Measurements from ENCODE around the gene MYOZ3.

MYOZ3 gene

GRCh38 chr5:150658121-150658520 is 2.9 kb upstream of the MYOZ3 start:
- Histone ChIP-seq H3K4me1 (ENCODE audit: control insufficient read depth in 2 of 2, insufficient read depth in 2 of 2, low read length in 2 of 2) (peaks cover 12 to 14% of the 10 kb centered on the region in 2 donors), H3K4me3 (ENCODE audit: low read length in 2 of 2) (no peak overlapping the region), H3K9me3 (ENCODE audit: control insufficient read depth in 2 of 2, low read length in 2 of 2) (no peaks in the 10 kb centered on the region), H3K9ac (ENCODE audit: low read depth in 1 of 2, low read length in 2 of 2) (no peak overlapping the region), H3K36me3 (ENCODE audit: control insufficient read depth in 2 of 2, insufficient read depth in 2 of 2, low read length in 2 of 2) (no peaks in the 10 kb centered on the region), H3K27ac (ENCODE audit: low read depth in 2 of 2, low read length in 2 of 2) (no peak overlapping the region), H3K27me3 (ENCODE audit: control insufficient read depth in 2 of 2, insufficient read depth in 2 of 2, low read length in 2 of 2) (no peaks in the 10 kb centered on the region)

- Histone ChIP-seq H3K36me3 (ENCODE audit: control insufficient read depth in 2 of 2, insufficient read depth in 2 of 2, low read length in 2 of 2) (no peaks in the 10 kb centered on the region), H3K4me1 (ENCODE audit: control insufficient read depth in 2 of 2, insufficient read depth in 2 of 2, low read length in 2 of 2) (peaks cover 10 to 12% of the 10 kb centered on the region in 2 donors), H3K9me3 (ENCODE audit: control insufficient read depth in 2 of 2, low read length in 2 of 2) (no peaks in the 10 kb centered on the region), H3K27me3 (ENCODE audit: control insufficient read depth in 2 of 2, insufficient read depth in 2 of 2, low read length in 2 of 2) (no peaks in the 10 kb centered on the region), H3K9ac (ENCODE audit: low read depth in 1 of 2, low read length in 2 of 2) (no peak overlapping the region), H3K4me3 (ENCODE audit: low read length in 2 of 2) (no peak overlapping the region), H3K27ac (ENCODE audit: low read depth in 2 of 2, low read length in 2 of 2) (no peak overlapping the region)
Measured at GRCh38 chr5:150658699-150659265, 2.3 kb upstream of the MYOZ3 start.

GRCh38 chr5:150659360-150660107 is 1.5 kb upstream of the MYOZ3 start:
- Histone ChIP-seq H3K27me3 (ENCODE audit: control insufficient read depth in 2 of 2, insufficient read depth in 2 of 2, low read length in 2 of 2) (no peaks in the 10 kb centered on the region), H3K27ac (ENCODE audit: low read depth in 2 of 2, low read length in 2 of 2) (no peak overlapping the region), H3K9ac (ENCODE audit: low read depth in 1 of 2, low read length in 2 of 2) (no peak overlapping the region)

GRCh38 chr5:150660108-150660831 is 781 bp upstream of the MYOZ3 start:
- Histone ChIP-seq H3K27ac (ENCODE audit: low read depth in 2 of 2, low read length in 2 of 2) (no peak overlapping the region), H3K9me3 (ENCODE audit: control insufficient read depth in 2 of 2, low read length in 2 of 2) (no peaks in the 10 kb centered on the region), H3K4me1 (ENCODE audit: control insufficient read depth in 2 of 2, insufficient read depth in 2 of 2, low read length in 2 of 2) (peaks cover 10 to 12% of the 10 kb centered on the region in 2 donors), H3K9ac (ENCODE audit: low read depth in 1 of 2, low read length in 2 of 2) (no peak overlapping the region), H3K27me3 (ENCODE audit: control insufficient read depth in 2 of 2, insufficient read depth in 2 of 2, low read length in 2 of 2) (peaks cover 3 to 4% of the 10 kb centered on the region in 2 donors), H3K36me3 (ENCODE audit: control insufficient read depth in 2 of 2, insufficient read depth in 2 of 2, low read length in 2 of 2) (no peaks in the 10 kb centered on the region), H3K4me3 (ENCODE audit: low read length in 2 of 2) (no peak overlapping the region)

More at GRCh38 chr5:150659360-150660107, 1.5 kb upstream of the MYOZ3 start:
- no peak overlapping the region for H3K4me3 ChIP-seq (ENCODE audit: low read length in 2 of 2)
- H3K9me3 ChIP-seq (ENCODE audit: control insufficient read depth in 2 of 2, low read length in 2 of 2), result no peaks in the 10 kb centered on the region
- no peaks in the 10 kb centered on the region for H3K36me3 ChIP-seq (ENCODE audit: control insufficient read depth in 2 of 2, insufficient read depth in 2 of 2, low read length in 2 of 2)
- H3K4me1 ChIP-seq (ENCODE audit: control insufficient read depth in 2 of 2, insufficient read depth in 2 of 2, low read length in 2 of 2), result peaks cover 10 to 12% of the 10 kb centered on the region in 2 donors

- Histone ChIP-seq H3K4me3 (ENCODE audit: low read length in 2 of 2) (no peak overlapping the region), H3K9ac (ENCODE audit: low read depth in 1 of 2, low read length in 2 of 2) (no peak overlapping the region), H3K27me3 (ENCODE audit: control insufficient read depth in 2 of 2, insufficient read depth in 2 of 2, low read length in 2 of 2) (peaks cover 4 to 6% of the 10 kb centered on the region in 2 donors), H3K4me1 (ENCODE audit: control insufficient read depth in 2 of 2, insufficient read depth in 2 of 2, low read length in 2 of 2) (peaks cover 3 to 7% of the 10 kb centered on the region in 2 donors), H3K27ac (ENCODE audit: low read depth in 2 of 2, low read length in 2 of 2) (no peak overlapping the region), H3K9me3 (ENCODE audit: control insufficient read depth in 2 of 2, low read length in 2 of 2) (no peaks in the 10 kb centered on the region), H3K36me3 (ENCODE audit: control insufficient read depth in 2 of 2, insufficient read depth in 2 of 2, low read length in 2 of 2) (no peaks in the 10 kb centered on the region)
Measured at GRCh38 chr5:150661821-150662596, 958 bp downstream of the MYOZ3 start.

GRCh38 chr5:150662731-150663516 is 1.9 kb downstream of the MYOZ3 start:
- Histone ChIP-seq H3K27ac (ENCODE audit: low read depth in 2 of 2, low read length in 2 of 2) (no peak overlapping the region), H3K4me3 (ENCODE audit: low read length in 2 of 2) (no peak overlapping the region), H3K27me3 (ENCODE audit: control insufficient read depth in 2 of 2, insufficient read depth in 2 of 2, low read length in 2 of 2) (peaks cover 4 to 8% of the 10 kb centered on the region in 2 donors), H3K9ac (ENCODE audit: low read depth in 1 of 2, low read length in 2 of 2) (no peak overlapping the region), H3K9me3 (ENCODE audit: control insufficient read depth in 2 of 2, low read length in 2 of 2) (no peaks in the 10 kb centered on the region), H3K36me3 (ENCODE audit: control insufficient read depth in 2 of 2, insufficient read depth in 2 of 2, low read length in 2 of 2) (no peaks in the 10 kb centered on the region), H3K4me1 (ENCODE audit: control insufficient read depth in 2 of 2, insufficient read depth in 2 of 2, low read length in 2 of 2) (no peaks in the 10 kb centered on the region)

- Histone ChIP-seq H3K36me3 (ENCODE audit: control insufficient read depth in 2 of 2, insufficient read depth in 2 of 2, low read length in 2 of 2) (no peaks in the 10 kb centered on the region), H3K9ac (ENCODE audit: low read depth in 1 of 2, low read length in 2 of 2) (no peak overlapping the region), H3K9me3 (ENCODE audit: control insufficient read depth in 2 of 2, low read length in 2 of 2) (no peaks in the 10 kb centered on the region), H3K4me1 (ENCODE audit: control insufficient read depth in 2 of 2, insufficient read depth in 2 of 2, low read length in 2 of 2) (no peaks in the 10 kb centered on the region), H3K27me3 (ENCODE audit: control insufficient read depth in 2 of 2, insufficient read depth in 2 of 2, low read length in 2 of 2) (peaks cover 4 to 8% of the 10 kb centered on the region in 2 donors), H3K27ac (ENCODE audit: low read depth in 2 of 2, low read length in 2 of 2) (no peak overlapping the region), H3K4me3 (ENCODE audit: low read length in 2 of 2) (no peak overlapping the region)
Measured at GRCh38 chr5:150663936-150664335, 2.9 kb downstream of the MYOZ3 start.

- Histone ChIP-seq H3K27me3 (ENCODE audit: control insufficient read depth in 2 of 2, insufficient read depth in 2 of 2, low read length in 2 of 2) (peaks cover 4 to 8% of the 10 kb centered on the region in 2 donors), H3K9me3 (ENCODE audit: control insufficient read depth in 2 of 2, low read length in 2 of 2) (no peaks in the 10 kb centered on the region), H3K4me1 (ENCODE audit: control insufficient read depth in 2 of 2, insufficient read depth in 2 of 2, low read length in 2 of 2) (no peaks in the 10 kb centered on the region), H3K4me3 (ENCODE audit: low read length in 2 of 2) (no peak overlapping the region), H3K27ac (ENCODE audit: low read depth in 2 of 2, low read length in 2 of 2) (no peak overlapping the region), H3K36me3 (ENCODE audit: control insufficient read depth in 2 of 2, insufficient read depth in 2 of 2, low read length in 2 of 2) (no peaks in the 10 kb centered on the region), H3K9ac (ENCODE audit: low read depth in 1 of 2, low read length in 2 of 2) (no peak overlapping the region)
Measured at GRCh38 chr5:150665044-150665443, 4.0 kb downstream of the MYOZ3 start.

- H3K27me3 ChIP-seq (ENCODE audit: control insufficient read depth in 2 of 2, insufficient read depth in 2 of 2, low read length in 2 of 2), result peaks cover 14 to 17% of the 10 kb centered on the region in 2 donors
- no peaks in the 10 kb centered on the region for H3K9me3 ChIP-seq (ENCODE audit: control insufficient read depth in 2 of 2, low read length in 2 of 2)
- H3K9ac ChIP-seq (ENCODE audit: low read depth in 1 of 2, low read length in 2 of 2), result no peak overlapping the region
- H3K36me3 ChIP-seq (ENCODE audit: control insufficient read depth in 2 of 2, insufficient read depth in 2 of 2, low read length in 2 of 2), result no peaks in the 10 kb centered on the region
- H3K4me1 ChIP-seq (ENCODE audit: control insufficient read depth in 2 of 2, insufficient read depth in 2 of 2, low read length in 2 of 2), result peaks cover 8 to 10% of the 10 kb centered on the region in 2 donors
- H3K27ac ChIP-seq (ENCODE audit: low read depth in 2 of 2, low read length in 2 of 2), result no peak overlapping the region
- H3K4me3 ChIP-seq (ENCODE audit: low read length in 2 of 2), result no peak overlapping the region
Measured at GRCh38 chr5:150670275-150670947, 9.4 kb downstream of the MYOZ3 start.

Data from mucosa of rectum (tissue), 2 donors.